ENCODE results near the gene ZHX3.

GRCh38 chr20:41287327-41287726, 30.2 kb downstream of the ZHX3 start:
- TF ChIP-seq CTCF (IDR thresholded peaks at IDR 0.05) (no peak), POLR2A (IDR thresholded peaks at IDR 0.05) (no peak), EP300 (IDR thresholded peaks at IDR 0.05) (no peak)
